Natural killer cell (primary cell): ENCODE results near the gene PAN3. TPM values are rescaled to one million over a fixed set of nuclear protein-coding genes. Genes with fewer than 3 reads are reported as not detected.

Experiments
- ATAC-seq, 3 donors: fragments of 150-1000 bp in 2 of 3; fragments of 200-7000 bp in 1 of 3; cut with Tn5 transposase; 1 replicate in 1 of 3; 2 replicates in 2 of 3; pipeline ENCODE4 v1.10.0; 2021; ENCODE audit warnings: mild to moderate bottlenecking in 2 of 3, moderate library complexity in 2 of 3
- DNase-seq, 2 donors: peaks; one replicate each; pipeline versions ENCODE4 v3.0.0 to v3.0.0-alpha.2; 2013 to 2021; ENCODE audit warnings: mixed read lengths in 1 of 2
- H3K27ac ChIP-seq: one replicate; pipeline ENCODE4 v1.5.1; 2013; ENCODE audit warnings: mild to moderate bottlenecking, low read length
- H3K27me3 ChIP-seq: one replicate; pipeline ENCODE4 v1.6.1; 2013; ENCODE audit warnings: low read length; ENCODE audit not compliant: control insufficient read depth, insufficient read depth
- H3K36me3 ChIP-seq: one replicate; pipeline ENCODE4 v1.6.1; 2013; ENCODE audit warnings: low read length; ENCODE audit not compliant: control insufficient read depth, insufficient read depth
- H3K4me1 ChIP-seq: one replicate; pipeline ENCODE4 v1.6.1; 2013; ENCODE audit warnings: low read length; ENCODE audit not compliant: control insufficient read depth, insufficient read depth
- H3K4me3 ChIP-seq: one replicate; pipeline ENCODE4 v1.5.1; 2013; ENCODE audit warnings: low read length
- H3K9me3 ChIP-seq: one replicate; pipeline ENCODE4 v1.6.1; 2013; ENCODE audit warnings: low read length; ENCODE audit not compliant: control insufficient read depth, insufficient read depth
- H3K27ac Mint-ChIP-seq, 2 donors: one replicate each; pipeline ENCODE4 v1.8.0; 2022; ENCODE audit warnings: mild to moderate bottlenecking in 2 of 2, mixed read lengths in 2 of 2, moderate library complexity in 1 of 2
- H3K27me3 Mint-ChIP-seq, 2 donors: one replicate each; pipeline ENCODE4 v1.8.0; 2022; ENCODE audit warnings: low read depth in 2 of 2, mixed read lengths in 2 of 2
- H3K36me3 Mint-ChIP-seq: one replicate; pipeline ENCODE4 v1.8.0; 2022; ENCODE audit warnings: mixed read lengths
- H3K4me1 Mint-ChIP-seq, 2 donors: one replicate each; pipeline ENCODE4 v1.8.0; 2022; ENCODE audit warnings: mixed read lengths in 2 of 2
- H3K4me3 Mint-ChIP-seq: one replicate; pipeline ENCODE4 v1.8.0; 2022; ENCODE audit warnings: mild to moderate bottlenecking, moderate library complexity, mixed read lengths
- H3K9me3 Mint-ChIP-seq, 2 donors: one replicate each; pipeline ENCODE4 v1.8.0; 2022; ENCODE audit warnings: mixed read lengths in 2 of 2
- WGBS: methylation state at CpG from one replicate; pipeline ENCODE4 v1.1.7; 2013; ENCODE audit warnings: missing lambda C conversion rate; ENCODE audit not compliant: insufficient coverage; 5-methylcytosine and 5-hydroxymethylcytosine counted together
- intact Hi-C: fragments of 100-400 bp; cut with micrococcal nuclease; formaldehyde crosslinking; loops from one replicate; pipeline ENCODE4 v1.14.2; 2022
- total RNA-seq, 4 donors: library from RNA; stranded (reverse); fragments of 120-200 nt in 1 of 4; gene quantifications; one replicate each; pipeline versions ENCODE4 v1.2.3 to v1.2.4, GENCODE V29; 2013 to 2022
- TF ChIP-seq, protein P1 (sequence below): fragments of 200-600 bp; IDR thresholded peaks from one replicate; pipeline ENCODE4 v1.8.0; 2022; ENCODE audit warnings: antibody characterized with exemption

The PAN3 gene
- total RNA-seq, 3 donors from 2014 or later (not counting 1 experiment from before 2014, with no cell fraction given), result 80.0 to 94.2 (median 91.7) TPM

DNA sequence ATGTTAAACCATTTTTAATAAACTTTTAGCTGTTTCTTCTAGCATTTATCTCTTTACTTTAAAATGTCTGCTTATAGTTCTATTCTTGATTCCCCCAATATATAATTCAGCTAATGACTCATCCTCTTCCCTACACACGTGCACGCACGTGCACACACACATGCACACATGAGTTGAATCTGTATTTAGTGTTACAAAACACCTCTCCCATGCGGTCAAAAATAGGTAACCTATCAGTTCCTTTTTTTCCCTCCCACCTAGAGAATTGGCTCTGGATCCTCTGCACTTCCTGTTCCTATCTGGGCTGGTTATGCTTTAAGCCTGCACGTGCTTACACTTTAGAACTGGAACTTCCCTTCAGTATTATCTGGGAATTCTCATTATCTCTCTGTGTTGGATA, 144.1 kb downstream of the PAN3 start:
- Mint-ChIP-seq H3K27ac (no peak overlapping the region), H3K36me3 (peaks cover 41% of the 10 kb centered on the region), H3K4me3 (no peak overlapping the region), H3K9me3 (no peaks in the 10 kb centered on the region), H3K27me3 (no peaks in the 10 kb centered on the region), H3K4me1 (peaks cover 7 to 21% of the 10 kb centered on the region in 2 donors)
- no peak for ATAC-seq
- 69% methylated on average over 5 of the region's 5 CpGs for WGBS
- H3K27me3 ChIP-seq, result no peaks in the 10 kb centered on the region
- no peaks in the 10 kb centered on the region for H3K9me3 ChIP-seq
- no peak overlapping the region for H3K27ac ChIP-seq
- no peak for DNase-seq
- H3K4me3 ChIP-seq, result no peak overlapping the region
- H3K4me1 ChIP-seq, result no peaks in the 10 kb centered on the region
- intact Hi-C loops, result no loop called here
- peaks cover 64% of the 10 kb centered on the region for H3K36me3 ChIP-seq
- TF ChIP-seq, protein P1, sequence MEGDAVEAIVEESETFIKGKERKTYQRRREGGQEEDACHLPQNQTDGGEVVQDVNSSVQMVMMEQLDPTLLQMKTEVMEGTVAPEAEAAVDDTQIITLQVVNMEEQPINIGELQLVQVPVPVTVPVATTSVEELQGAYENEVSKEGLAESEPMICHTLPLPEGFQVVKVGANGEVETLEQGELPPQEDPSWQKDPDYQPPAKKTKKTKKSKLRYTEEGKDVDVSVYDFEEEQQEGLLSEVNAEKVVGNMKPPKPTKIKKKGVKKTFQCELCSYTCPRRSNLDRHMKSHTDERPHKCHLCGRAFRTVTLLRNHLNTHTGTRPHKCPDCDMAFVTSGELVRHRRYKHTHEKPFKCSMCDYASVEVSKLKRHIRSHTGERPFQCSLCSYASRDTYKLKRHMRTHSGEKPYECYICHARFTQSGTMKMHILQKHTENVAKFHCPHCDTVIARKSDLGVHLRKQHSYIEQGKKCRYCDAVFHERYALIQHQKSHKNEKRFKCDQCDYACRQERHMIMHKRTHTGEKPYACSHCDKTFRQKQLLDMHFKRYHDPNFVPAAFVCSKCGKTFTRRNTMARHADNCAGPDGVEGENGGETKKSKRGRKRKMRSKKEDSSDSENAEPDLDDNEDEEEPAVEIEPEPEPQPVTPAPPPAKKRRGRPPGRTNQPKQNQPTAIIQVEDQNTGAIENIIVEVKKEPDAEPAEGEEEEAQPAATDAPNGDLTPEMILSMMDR, result no peak

DNA sequence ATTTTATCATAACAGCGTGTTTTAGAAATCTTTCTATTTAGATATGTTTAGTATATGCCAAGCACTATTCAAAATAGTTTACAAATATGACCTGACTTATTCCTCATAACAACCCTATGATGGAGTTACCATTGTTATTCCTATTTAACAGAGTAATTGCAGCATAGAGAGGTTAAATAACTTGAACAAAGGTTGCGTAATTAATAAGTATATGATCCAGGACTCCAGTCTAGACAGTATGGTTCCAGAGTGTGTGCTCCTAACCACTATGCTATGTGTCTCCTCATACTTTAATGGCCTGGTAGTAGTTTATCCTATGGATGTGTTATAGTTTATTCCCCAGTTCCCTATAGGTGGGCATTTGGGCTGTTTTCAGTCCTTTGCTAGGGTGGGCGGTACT, 145.3 kb downstream of the PAN3 start:
- no peak for DNase-seq
- Histone ChIP-seq H3K4me1 (no peaks in the 10 kb centered on the region), H3K27ac (no peak overlapping the region), H3K4me3 (no peak overlapping the region), H3K27me3 (no peaks in the 10 kb centered on the region), H3K9me3 (no peaks in the 10 kb centered on the region), H3K36me3 (peaks cover 66% of the 10 kb centered on the region)
- ATAC-seq, result no peak
- Mint-ChIP-seq H3K27ac (no peak overlapping the region), H3K4me1 (peaks cover 7 to 21% of the 10 kb centered on the region in 2 donors), H3K4me3 (no peak overlapping the region), H3K27me3 (no peaks in the 10 kb centered on the region), H3K9me3 (no peaks in the 10 kb centered on the region), H3K36me3 (peaks cover 41% of the 10 kb centered on the region)
- TF ChIP-seq, protein P1, result no peak
- intact Hi-C loops, result no loop called here
- WGBS, result no CpG with 5 or more reads among the region's 3 CpGs

DNA sequence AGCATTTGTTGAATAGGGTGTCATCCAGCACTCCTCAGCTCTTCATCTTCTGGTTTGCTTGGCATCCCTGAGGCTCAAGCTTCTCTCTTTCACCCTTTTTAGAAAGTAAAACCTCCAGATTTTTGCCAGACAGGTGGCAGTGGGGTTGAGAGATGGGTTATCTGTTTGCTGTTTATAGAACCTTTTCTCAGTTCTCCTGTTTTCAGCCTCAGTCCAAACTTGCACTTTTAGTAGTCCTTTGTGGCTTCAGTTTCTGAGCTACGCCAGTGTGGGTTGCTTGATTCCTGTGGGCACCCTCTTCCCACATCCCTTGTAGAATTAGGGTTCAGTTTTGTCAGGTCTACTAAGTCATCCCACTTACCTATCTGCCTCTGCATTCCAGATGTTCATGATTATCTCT, 147.9 kb downstream of the PAN3 start:
- intact Hi-C loops, result no loop called here
- WGBS, result 63% methylated on average over 1 of the region's 1 CpG

DNA sequence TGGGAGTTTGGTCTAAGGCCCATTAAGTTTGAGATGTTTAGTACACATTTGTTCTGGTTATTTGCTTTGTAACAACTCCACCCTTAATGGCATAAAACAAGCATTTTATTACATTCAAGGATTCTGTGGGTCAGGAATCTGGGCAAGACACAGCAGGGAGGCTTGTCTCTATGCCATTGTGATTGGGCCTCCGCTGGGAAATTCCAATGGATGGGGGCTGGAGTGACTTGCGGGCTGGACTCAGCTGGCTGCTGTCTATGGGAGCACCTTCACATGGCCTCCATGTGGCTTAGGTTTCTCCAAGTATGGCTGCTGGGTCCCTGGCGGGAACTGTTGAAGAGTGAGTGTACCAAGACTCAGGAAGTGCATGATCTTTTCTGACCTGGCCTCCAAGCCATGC, 159.0 kb downstream of the PAN3 start:
- intact Hi-C loops, result no loop called here
- no peak overlapping the region for H3K4me3 ChIP-seq
- TF ChIP-seq, protein P1, result no peak
- peaks cover 21% of the 10 kb centered on the region for H3K36me3 ChIP-seq
- H3K9me3 Mint-ChIP-seq, result no peaks in the 10 kb centered on the region
- no peak overlapping the region for H3K27ac ChIP-seq
- no peak overlapping the region for H3K27ac Mint-ChIP-seq
- no peak for DNase-seq
- no peaks in the 10 kb centered on the region for H3K9me3 ChIP-seq
- H3K27me3 ChIP-seq, result no peaks in the 10 kb centered on the region
- H3K27me3 Mint-ChIP-seq, result no peaks in the 10 kb centered on the region
- WGBS, result 99% methylated on average over 3 of the region's 3 CpGs
- no peak overlapping the region for H3K4me3 Mint-ChIP-seq
- no peaks in the 10 kb centered on the region for H3K36me3 Mint-ChIP-seq
- ATAC-seq, result no peak
- H3K4me1 ChIP-seq, result no peaks in the 10 kb centered on the region
- peaks cover 10 to 14% of the 10 kb centered on the region in 2 donors for H3K4me1 Mint-ChIP-seq

More for the DNA sequence above, 147.9 kb downstream of the PAN3 start:
- no peaks in the 10 kb centered on the region for H3K9me3 ChIP-seq
- TF ChIP-seq, protein P1, result no peak
- Mint-ChIP-seq H3K4me1 (peaks cover 7 to 21% of the 10 kb centered on the region in 2 donors), H3K9me3 (no peaks in the 10 kb centered on the region), H3K36me3 (peaks cover 28% of the 10 kb centered on the region), H3K27ac (peak overlapping the region in 1 of 2 donors; percentile 63), H3K4me3 (no peak overlapping the region), H3K27me3 (no peaks in the 10 kb centered on the region)
- H3K36me3 ChIP-seq, result peaks cover 65% of the 10 kb centered on the region
- H3K27me3 ChIP-seq, result no peaks in the 10 kb centered on the region
- no peak for ATAC-seq
- H3K4me1 ChIP-seq, result no peaks in the 10 kb centered on the region
- H3K4me3 ChIP-seq, result no peak overlapping the region
- no peak for DNase-seq
- no peak overlapping the region for H3K27ac ChIP-seq
